ENCODE measurements around the gene SCRG1. TPM values are rescaled to one million over a fixed set of nuclear protein-coding genes. Genes with fewer than 3 reads are reported as not detected.

SCRG1 gene
- total RNA-seq = 0.49 TPM

DNA sequence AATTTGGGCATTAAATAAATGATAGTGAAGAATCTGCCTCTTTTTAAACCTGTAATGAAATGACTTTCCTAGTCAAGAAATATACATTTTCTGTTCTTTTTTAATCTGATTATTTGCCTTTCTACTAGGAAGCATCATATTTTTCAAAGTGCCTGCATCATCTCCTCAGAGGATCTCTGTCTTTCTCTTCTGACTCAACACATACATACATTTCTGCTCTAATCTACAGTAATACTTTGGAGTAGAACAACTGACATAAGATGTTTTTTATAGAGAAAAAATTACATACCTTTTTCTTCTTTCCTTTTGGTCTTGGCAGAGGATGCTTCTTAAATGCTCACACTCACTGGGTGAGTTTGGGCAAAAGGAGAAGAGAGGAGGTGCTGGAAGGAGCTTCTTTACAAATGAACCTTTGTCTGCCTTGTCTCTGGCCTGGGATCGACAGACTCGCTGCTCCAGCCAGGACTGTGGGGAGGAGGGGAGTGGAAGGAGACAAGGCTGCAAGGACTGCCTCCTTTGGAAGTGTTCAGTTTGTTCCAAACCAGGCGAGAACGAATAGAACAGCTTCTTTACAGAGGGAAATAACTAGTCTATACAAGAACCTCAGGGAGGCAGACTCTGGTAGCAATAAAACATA, at the start of gene SCRG1:
Gene SCRG1 (minus strand): TSS at position 338 of the 637 bp plus-strand sequence. CDS start 7,702 bp downstream, outside the sequence.
- Histone ChIP-seq H3K27ac (no peak within 1 kb of the TSS), H3K9me3 (no peaks in the 10 kb centered on the region), H3K4me3 (no peak within 1 kb of the TSS), H3K27me3 (no peaks in the 10 kb centered on the region), H3K4me1 (no peaks in the 10 kb centered on the region), H3K36me3 (no peaks in the 10 kb centered on the region)
- TF ChIP-seq, protein P1, sequence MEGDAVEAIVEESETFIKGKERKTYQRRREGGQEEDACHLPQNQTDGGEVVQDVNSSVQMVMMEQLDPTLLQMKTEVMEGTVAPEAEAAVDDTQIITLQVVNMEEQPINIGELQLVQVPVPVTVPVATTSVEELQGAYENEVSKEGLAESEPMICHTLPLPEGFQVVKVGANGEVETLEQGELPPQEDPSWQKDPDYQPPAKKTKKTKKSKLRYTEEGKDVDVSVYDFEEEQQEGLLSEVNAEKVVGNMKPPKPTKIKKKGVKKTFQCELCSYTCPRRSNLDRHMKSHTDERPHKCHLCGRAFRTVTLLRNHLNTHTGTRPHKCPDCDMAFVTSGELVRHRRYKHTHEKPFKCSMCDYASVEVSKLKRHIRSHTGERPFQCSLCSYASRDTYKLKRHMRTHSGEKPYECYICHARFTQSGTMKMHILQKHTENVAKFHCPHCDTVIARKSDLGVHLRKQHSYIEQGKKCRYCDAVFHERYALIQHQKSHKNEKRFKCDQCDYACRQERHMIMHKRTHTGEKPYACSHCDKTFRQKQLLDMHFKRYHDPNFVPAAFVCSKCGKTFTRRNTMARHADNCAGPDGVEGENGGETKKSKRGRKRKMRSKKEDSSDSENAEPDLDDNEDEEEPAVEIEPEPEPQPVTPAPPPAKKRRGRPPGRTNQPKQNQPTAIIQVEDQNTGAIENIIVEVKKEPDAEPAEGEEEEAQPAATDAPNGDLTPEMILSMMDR (IDR thresholded peaks at IDR 0.05) = no peak
- TF ChIP-seq POLR2A (IDR thresholded peaks at IDR 0.05) (no peak), POLR2AphosphoS5 (IDR thresholded peaks at IDR 0.05; ENCODE audit: insufficient read depth in 1 of 2, low read depth in 1 of 2) (no peak)
- intact Hi-C loops (cut with DNase I) = no loop called here
- no peak for DNase-seq (ENCODE audit: extremely low spot score in 2 of 2)

DNA sequence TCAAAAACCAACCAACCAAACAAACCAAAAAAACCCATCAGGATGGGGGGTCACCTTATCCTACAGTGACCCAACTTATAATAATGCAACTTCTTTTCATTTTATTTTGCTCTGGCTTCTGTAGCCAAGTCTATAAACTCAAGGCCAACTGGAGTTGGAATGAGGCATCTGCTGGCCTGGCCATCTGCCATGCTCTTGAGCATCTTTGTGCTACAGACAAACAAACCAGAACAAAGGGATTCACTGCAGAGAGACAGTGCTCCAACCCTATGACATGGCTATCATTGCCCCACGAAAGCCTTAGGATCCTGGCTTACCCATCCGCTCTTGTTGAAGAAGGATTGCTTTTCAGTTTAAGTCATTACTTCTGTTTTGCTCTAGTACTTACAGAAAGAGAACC, 49.2 kb upstream of the SCRG1 start:
- Histone ChIP-seq H3K36me3 (no peaks in the 10 kb centered on the region), H3K4me1 (peaks cover 18% of the 10 kb centered on the region), H3K9me3 (no peaks in the 10 kb centered on the region), H3K27me3 (no peaks in the 10 kb centered on the region), H3K4me3 (no peak overlapping the region), H3K27ac (no peak overlapping the region)
- intact Hi-C loops (cut with DNase I) = no loop called here
- DNase-seq (ENCODE audit: extremely low spot score in 2 of 2) = no peak
- TF ChIP-seq POLR2A (IDR thresholded peaks at IDR 0.05) (no peak), POLR2AphosphoS5 (IDR thresholded peaks at IDR 0.05; ENCODE audit: insufficient read depth in 1 of 2, low read depth in 1 of 2) (no peak)
- TF ChIP-seq, protein P1 (IDR thresholded peaks at IDR 0.05) = no peak

DNA sequence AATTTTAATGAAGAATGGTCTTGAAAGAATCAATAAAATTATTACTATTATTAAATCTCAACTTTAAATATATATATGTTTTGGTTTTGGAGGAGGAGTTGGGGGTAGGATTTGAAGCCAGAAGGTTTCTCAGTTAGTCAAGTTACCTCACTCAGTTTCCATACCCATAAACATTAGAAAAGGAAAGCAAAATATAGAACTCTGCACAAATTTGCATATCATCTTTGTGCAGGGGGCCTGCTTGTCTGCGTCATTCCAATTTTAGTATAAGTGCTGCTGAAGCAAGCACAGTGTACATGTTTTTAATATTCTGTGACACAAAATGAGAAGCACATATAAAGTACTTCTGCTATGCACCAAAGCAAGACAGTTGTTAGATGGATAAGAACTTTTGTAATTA, 47.5 kb upstream of the SCRG1 start:
- intact Hi-C loops (cut with DNase I) = no loop called here
- Histone ChIP-seq H3K36me3 (no peaks in the 10 kb centered on the region), H3K27me3 (no peaks in the 10 kb centered on the region), H3K4me3 (no peak overlapping the region), H3K27ac (no peak overlapping the region), H3K9me3 (no peaks in the 10 kb centered on the region), H3K4me1 (peaks cover 18% of the 10 kb centered on the region)
- TF ChIP-seq POLR2AphosphoS5 (IDR thresholded peaks at IDR 0.05; ENCODE audit: insufficient read depth in 1 of 2, low read depth in 1 of 2) = no peak
- no peak for DNase-seq (ENCODE audit: extremely low spot score in 2 of 2)

DNA sequence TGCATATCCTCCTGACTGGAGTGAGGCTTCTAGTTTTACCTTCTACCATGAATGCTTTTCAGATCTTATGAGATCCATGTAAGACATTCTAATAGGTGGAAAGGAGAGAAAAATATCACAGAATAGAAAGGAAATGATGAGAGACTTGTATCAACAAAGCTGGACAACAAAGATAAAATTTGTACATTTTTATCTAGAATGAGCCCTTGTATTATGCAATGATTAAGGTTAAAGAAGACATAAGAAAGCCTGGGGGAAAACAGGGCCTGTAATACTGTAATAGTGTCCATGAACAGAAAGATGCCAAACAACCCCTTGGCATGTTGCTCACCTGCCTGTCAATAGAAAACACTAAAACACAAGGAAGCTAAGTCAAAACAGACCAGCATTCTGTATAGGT, 44.2 kb upstream of the SCRG1 start:
- no peak for DNase-seq (ENCODE audit: extremely low spot score in 2 of 2)
- no peak for TF ChIP-seq POLR2A (IDR thresholded peaks at IDR 0.05)
- TF ChIP-seq, protein P1 (IDR thresholded peaks at IDR 0.05) = no peak
- TF ChIP-seq POLR2AphosphoS5 (IDR thresholded peaks at IDR 0.05; ENCODE audit: insufficient read depth in 1 of 2, low read depth in 1 of 2) = no peak
- no peaks in the 10 kb centered on the region for H3K27me3 ChIP-seq
- no peak overlapping the region for H3K27ac ChIP-seq
- H3K36me3 ChIP-seq = peaks cover 0 to 4% of the 10 kb centered on the region in 2 donors
- intact Hi-C loops (cut with DNase I) = no loop called here
- no peaks in the 10 kb centered on the region for H3K9me3 ChIP-seq
- peaks cover 4% of the 10 kb centered on the region for H3K4me1 ChIP-seq
- H3K4me3 ChIP-seq = no peak overlapping the region

DNA sequence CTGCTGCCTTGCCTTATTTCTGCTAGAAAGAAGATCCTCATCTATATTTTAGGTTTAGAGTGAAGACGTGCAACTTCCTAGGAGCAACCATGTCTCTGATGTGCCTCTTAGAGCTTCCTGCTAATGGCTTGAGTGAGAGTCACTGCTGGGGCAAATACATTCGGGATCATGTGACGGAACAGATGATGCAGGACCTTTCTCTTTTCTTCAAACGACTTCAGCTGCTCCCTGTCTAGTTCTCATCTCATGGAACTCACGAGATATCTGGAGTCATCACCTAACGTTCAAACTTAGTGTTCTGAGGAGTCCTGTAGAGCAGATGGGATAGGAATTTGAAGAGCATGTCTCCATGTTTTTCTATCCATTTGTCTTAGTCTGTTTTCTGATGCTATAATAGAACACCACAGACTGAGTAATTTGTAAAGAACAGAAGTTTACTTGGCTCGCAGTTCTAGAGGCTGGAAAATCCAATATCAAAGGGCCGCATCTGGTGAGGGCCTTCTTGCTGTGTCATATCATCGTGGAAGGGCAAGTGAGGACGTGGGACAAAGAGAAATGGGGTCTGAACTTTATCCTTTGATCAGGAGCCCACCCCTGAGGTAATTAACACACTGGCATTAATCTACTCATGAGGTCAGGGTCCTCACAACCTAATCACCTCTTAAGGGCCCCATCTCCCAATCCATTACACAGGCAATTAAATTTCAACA, 43.5 kb upstream of the SCRG1 start:
- Histone ChIP-seq H3K27ac (no peak overlapping the region), H3K4me1 (no peaks in the 10 kb centered on the region), H3K9me3 (no peaks in the 10 kb centered on the region), H3K4me3 (no peak overlapping the region), H3K27me3 (no peaks in the 10 kb centered on the region), H3K36me3 (peaks cover 0 to 4% of the 10 kb centered on the region in 2 donors)
- DNase-seq (ENCODE audit: extremely low spot score in 2 of 2) = no peak
- intact Hi-C loops (cut with DNase I) = no loop called here
- TF ChIP-seq POLR2AphosphoS5 (IDR thresholded peaks at IDR 0.05; ENCODE audit: insufficient read depth in 1 of 2, low read depth in 1 of 2) (no peak), POLR2A (IDR thresholded peaks at IDR 0.05) (no peak)
- TF ChIP-seq, protein P1 (IDR thresholded peaks at IDR 0.05) = no peak

Measured in vagina (tissue), 2 donors.